Measurements from ENCODE around the gene TMEM30B.
A peak's percentile ranks its signal among the peaks of the same experiment; 100 is the strongest.

TMEM30B gene

GRCh38 chr14:61300209-61300608, 19.1 kb upstream of the TMEM30B start:
- DNase-seq: no peak
- no peak for ATAC-seq

- DNase-seq (no peak), ATAC-seq (no peak)
Measured at GRCh38 chr14:61298824-61299223, 17.7 kb upstream of the TMEM30B start.

GRCh38 chr14:61297581-61297980, 16.4 kb upstream of the TMEM30B start:
- ATAC-seq (no peak), DNase-seq (no peak)

- peak; percentile 62 for ATAC-seq
- no peak for DNase-seq
Measured at GRCh38 chr14:61296719-61297502, 15.8 kb upstream of the TMEM30B start.

- ATAC-seq (peak; percentile 63), DNase-seq (no peak)
Measured at GRCh38 chr14:61296151-61296550, 15.0 kb upstream of the TMEM30B start.

GRCh38 chr14:61290701-61291100, 9.6 kb upstream of the TMEM30B start:
- DNase-seq (no peak), ATAC-seq (no peak)

- ATAC-seq (no peak), DNase-seq (no peak)
Measured at GRCh38 chr14:61288720-61289119, 7.6 kb upstream of the TMEM30B start.

- ATAC-seq (no peak), DNase-seq (no peak)
Measured at GRCh38 chr14:61288228-61288627, 7.1 kb upstream of the TMEM30B start.

- ATAC-seq (no peak), DNase-seq (no peak)
Measured at GRCh38 chr14:61287196-61287595, 6.1 kb upstream of the TMEM30B start.

- DNase-seq (no peak), ATAC-seq (no peak)
Measured at GRCh38 chr14:61285364-61285763, 4.2 kb upstream of the TMEM30B start.

GRCh38 chr14:61284001-61284400, 2.9 kb upstream of the TMEM30B start:
- DNase-seq: no peak

GRCh38 chr14:61282746-61283145, 1.6 kb upstream of the TMEM30B start:
- no peak for DNase-seq
- no peak for ATAC-seq

More at GRCh38 chr14:61284001-61284400, 2.9 kb upstream of the TMEM30B start:
- ATAC-seq: peak; percentile 8

GRCh38 chr14:61281948-61282275, 774 bp upstream of the TMEM30B start:
- DNase-seq (no peak), ATAC-seq (no peak)

- ATAC-seq: peak; percentile 90
- peak; percentile 84 for DNase-seq
Measured at GRCh38 chr14:61280526-61281185, 482 bp downstream of the TMEM30B start.

- peak; percentile 49 for DNase-seq
- peak; percentile 40 for ATAC-seq
Measured at GRCh38 chr14:61280092-61280525, 1.0 kb downstream of the TMEM30B start.

GRCh38 chr14:61279082-61279481, 2.1 kb downstream of the TMEM30B start:
- ATAC-seq (no peak), DNase-seq (no peak)

- ATAC-seq (no peak), DNase-seq (no peak)
Measured at GRCh38 chr14:61277784-61278183, 3.4 kb downstream of the TMEM30B start.

- no peak for ATAC-seq
- no peak for DNase-seq
Measured at GRCh38 chr14:61277232-61277631, 3.9 kb downstream of the TMEM30B start.

- DNase-seq (no peak), ATAC-seq (no peak)
Measured at GRCh38 chr14:61271552-61271951, 9.6 kb downstream of the TMEM30B start.

GRCh38 chr14:61270714-61271113, 10.4 kb downstream of the TMEM30B start:
- ATAC-seq (no peak), DNase-seq (no peak)

GRCh38 chr14:61269321-61270083, 11.6 kb downstream of the TMEM30B start:
- DNase-seq (peak; percentile 76), ATAC-seq (peak; percentile 85)

GRCh38 chr14:61268812-61269211, 12.3 kb downstream of the TMEM30B start:
- no peak for ATAC-seq
- DNase-seq: no peak
